Measurements from ENCODE around the gene MRPS31. TPM values are rescaled to one million over a fixed set of nuclear protein-coding genes. Genes with fewer than 3 reads are reported as not detected.

Gene MRPS31
- total RNA-seq, 1 donor from 2014 or later, result 15.1 TPM

GRCh38 chr13:40772765-40773473 lies 1.9 kb upstream of the MRPS31 start:
- no peak for FAIRE-seq
- no peak overlapping the region for H3K4me3 Mint-ChIP-seq (ENCODE audit: unreplicated experiment)

GRCh38 chr13:40770609-40770933 lies 419 bp downstream of the MRPS31 start:
- Histone ChIP-seq H3K27me3 (ENCODE audit: insufficient read depth, low read length) (no peaks in the 10 kb centered on the region), H3K27ac (ENCODE audit: low read depth, low read length) (peak overlapping the region; percentile 91), H3K9me3 (ENCODE audit: insufficient read depth, low read depth, low read length) (no peaks in the 10 kb centered on the region), H3K9ac (ENCODE audit: low read length) (peak overlapping the region; percentile 96), H3K4me3 (ENCODE audit: insufficient read depth, low read depth, low read length) (peak overlapping the region; percentile 97), H4K20me1 (ENCODE audit: insufficient read depth, low read length) (no peaks in the 10 kb centered on the region), H3K4me2 (ENCODE audit: low read length) (peak overlapping the region; percentile 99), H2AFZ (ENCODE audit: low read depth, low read length) (peak overlapping the region; percentile 98), H3K36me3 (ENCODE audit: insufficient read depth, low read length) (no peaks in the 10 kb centered on the region), H3K79me2 (ENCODE audit: insufficient read depth, low read length) (peaks cover 17% of the 10 kb centered on the region), H3K4me1 (ENCODE audit: insufficient read depth, low read length) (peaks cover 6% of the 10 kb centered on the region)
- peak overlapping the region; percentile 99 for H3K4me3 Mint-ChIP-seq (ENCODE audit: unreplicated experiment)
- DNase-seq (ENCODE audit: low read depth) (no peak), FAIRE-seq (no peak)
- H3K27me3 Mint-ChIP-seq (ENCODE audit: low read depth, unreplicated experiment), result no peaks in the 10 kb centered on the region
- TF ChIP-seq CTCF (IDR thresholded peaks at IDR 0.05; ENCODE audit: insufficient read depth, low read depth, low read length) (no peak), EZH2 (IDR thresholded peaks at IDR 0.05; ENCODE audit: insufficient read depth, low read length) (no peak)
- peaks cover 3% of the 10 kb centered on the region for H3K4me1 Mint-ChIP-seq (ENCODE audit: low read depth, unreplicated experiment)
- H3K36me3 Mint-ChIP-seq (ENCODE audit: low read depth, unreplicated experiment), result no peaks in the 10 kb centered on the region
- peak overlapping the region; percentile 98 for H3K27ac Mint-ChIP-seq (ENCODE audit: unreplicated experiment)
- no peaks in the 10 kb centered on the region for H3K9me3 Mint-ChIP-seq (ENCODE audit: unreplicated experiment)

More at GRCh38 chr13:40772765-40773473, 1.9 kb upstream of the MRPS31 start:
- no peak for TF ChIP-seq EZH2 (IDR thresholded peaks at IDR 0.05; ENCODE audit: insufficient read depth, low read length)
- no peak for TF ChIP-seq CTCF (IDR thresholded peaks at IDR 0.05; ENCODE audit: insufficient read depth, low read depth, low read length)
- Mint-ChIP-seq H3K27me3 (ENCODE audit: low read depth, unreplicated experiment) (no peaks in the 10 kb centered on the region), H3K9me3 (ENCODE audit: unreplicated experiment) (no peaks in the 10 kb centered on the region), H3K27ac (ENCODE audit: unreplicated experiment) (no peak overlapping the region), H3K36me3 (ENCODE audit: low read depth, unreplicated experiment) (no peaks in the 10 kb centered on the region), H3K4me1 (ENCODE audit: low read depth, unreplicated experiment) (peaks cover 11% of the 10 kb centered on the region)
- Histone ChIP-seq H3K4me2 (ENCODE audit: low read length) (no peak overlapping the region), H3K27me3 (ENCODE audit: insufficient read depth, low read length) (no peaks in the 10 kb centered on the region), H3K9ac (ENCODE audit: low read length) (no peak overlapping the region), H3K4me3 (ENCODE audit: insufficient read depth, low read depth, low read length) (no peak overlapping the region), H3K9me3 (ENCODE audit: insufficient read depth, low read depth, low read length) (no peaks in the 10 kb centered on the region), H3K27ac (ENCODE audit: low read depth, low read length) (no peak overlapping the region), H2AFZ (ENCODE audit: low read depth, low read length) (no peak overlapping the region), H4K20me1 (ENCODE audit: insufficient read depth, low read length) (no peaks in the 10 kb centered on the region), H3K79me2 (ENCODE audit: insufficient read depth, low read length) (peaks cover 17% of the 10 kb centered on the region), H3K4me1 (ENCODE audit: insufficient read depth, low read length) (peaks cover 14% of the 10 kb centered on the region), H3K36me3 (ENCODE audit: insufficient read depth, low read length) (no peaks in the 10 kb centered on the region)
- DNase-seq (ENCODE audit: low read depth), result no peak

GRCh38 chr13:40769970-40770369 lies 1.0 kb downstream of the MRPS31 start:
- Histone ChIP-seq H3K4me1 (ENCODE audit: insufficient read depth, low read length) (peaks cover 9% of the 10 kb centered on the region), H3K9me3 (ENCODE audit: insufficient read depth, low read depth, low read length) (no peaks in the 10 kb centered on the region), H3K9ac (ENCODE audit: low read length) (peak overlapping the region; percentile 96), H4K20me1 (ENCODE audit: insufficient read depth, low read length) (no peaks in the 10 kb centered on the region), H3K4me3 (ENCODE audit: insufficient read depth, low read depth, low read length) (peak overlapping the region; percentile 97), H3K79me2 (ENCODE audit: insufficient read depth, low read length) (peaks cover 17% of the 10 kb centered on the region), H3K27ac (ENCODE audit: low read depth, low read length) (no peak overlapping the region), H3K27me3 (ENCODE audit: insufficient read depth, low read length) (no peaks in the 10 kb centered on the region), H2AFZ (ENCODE audit: low read depth, low read length) (peak overlapping the region; percentile 98), H3K4me2 (ENCODE audit: low read length) (peak overlapping the region; percentile 99), H3K36me3 (ENCODE audit: insufficient read depth, low read length) (no peaks in the 10 kb centered on the region)
- peak overlapping the region; percentile 98 for H3K27ac Mint-ChIP-seq (ENCODE audit: unreplicated experiment)
- peaks cover 4% of the 10 kb centered on the region for H3K4me1 Mint-ChIP-seq (ENCODE audit: low read depth, unreplicated experiment)
- H3K9me3 Mint-ChIP-seq (ENCODE audit: unreplicated experiment), result no peaks in the 10 kb centered on the region
- TF ChIP-seq EZH2 (IDR thresholded peaks at IDR 0.05; ENCODE audit: insufficient read depth, low read length), result no peak
- no peak for TF ChIP-seq CTCF (IDR thresholded peaks at IDR 0.05; ENCODE audit: insufficient read depth, low read depth, low read length)
- H3K27me3 Mint-ChIP-seq (ENCODE audit: low read depth, unreplicated experiment), result no peaks in the 10 kb centered on the region
- no peak for DNase-seq (ENCODE audit: low read depth)
- H3K36me3 Mint-ChIP-seq (ENCODE audit: low read depth, unreplicated experiment), result no peaks in the 10 kb centered on the region
- FAIRE-seq, result no peak
- peak overlapping the region; percentile 99 for H3K4me3 Mint-ChIP-seq (ENCODE audit: unreplicated experiment)

All from astrocyte (in vitro differentiated cells and primary cell).